HG02885 (cell line): ENCODE data around the gene TPP2.

Experiments
- ATAC-seq: cut with Tn5 transposase; IDR thresholded peaks from one replicate; pipeline ENCODE4 v1.9.1; 2021; ENCODE audit warnings: mild to moderate bottlenecking; ENCODE audit not compliant: unreplicated experiment, poor library complexity

TPP2 gene

GRCh38 chr13:102687520-102687919 lies 90.7 kb downstream of the TPP2 start:
- no peak for ATAC-seq

GRCh38 chr13:102688306-102688973 lies 91.7 kb downstream of the TPP2 start:
- ATAC-seq: no peak

- ATAC-seq: no peak
These were observed 94.1 kb downstream of the TPP2 start for GRCh38 chr13:102690883-102691282.

- no peak for ATAC-seq
These were observed 95.7 kb downstream of the TPP2 start for GRCh38 chr13:102692491-102692826.

GRCh38 chr13:102693250-102693649 lies 96.5 kb downstream of the TPP2 start:
- no peak for ATAC-seq

GRCh38 chr13:102693776-102694175 lies 97.0 kb downstream of the TPP2 start:
- ATAC-seq: no peak

GRCh38 chr13:102694937-102695336 lies 98.2 kb downstream of the TPP2 start, which contains the start of gene METTL21C:
Gene METTL21C, minus strand, starts transcription at chr13:102695044. Its CDS starts 546 bp downstream, at chr13:102694498.
- ATAC-seq: no peak

- ATAC-seq: no peak
These were observed 99.7 kb downstream of the TPP2 start for GRCh38 chr13:102696465-102696864.

- ATAC-seq: no peak
These were observed 100.5 kb downstream of the TPP2 start for GRCh38 chr13:102697264-102697663.

GRCh38 chr13:102697929-102698648 lies 101.3 kb downstream of the TPP2 start:
- ATAC-seq: no peak

- ATAC-seq: no peak
These were observed 101.8 kb downstream of the TPP2 start for GRCh38 chr13:102698649-102698980.

- no peak for ATAC-seq
These were observed 102.7 kb downstream of the TPP2 start for GRCh38 chr13:102699504-102699903.

GRCh38 chr13:102700088-102701031 lies 103.6 kb downstream of the TPP2 start:
- no peak for ATAC-seq

- ATAC-seq: no peak
These were observed 104.5 kb downstream of the TPP2 start for GRCh38 chr13:102701331-102701730.

- no peak for ATAC-seq
These were observed 106.4 kb downstream of the TPP2 start for GRCh38 chr13:102702965-102703725.

GRCh38 chr13:102703726-102704035 lies 106.9 kb downstream of the TPP2 start:
- ATAC-seq: no peak

- ATAC-seq: no peak
These were observed 107.7 kb downstream of the TPP2 start for GRCh38 chr13:102704238-102705058.

- no peak for ATAC-seq
These were observed 110.7 kb downstream of the TPP2 start for GRCh38 chr13:102707467-102707866.

- no peak for ATAC-seq
These were observed 111.4 kb downstream of the TPP2 start for GRCh38 chr13:102708211-102708610.

- ATAC-seq: no peak
These were observed 112.2 kb downstream of the TPP2 start for GRCh38 chr13:102708991-102709390.
